HG02610 (cell line): ENCODE measurements around the gene INTS1.
A peak's percentile ranks its signal among the peaks of the same experiment; 100 is the strongest.

Experiments used
- ATAC-seq: cut with Tn5 transposase; IDR thresholded peaks from one replicate; pipeline ENCODE4 v1.9.1; 2021; ENCODE audit warnings: mild to moderate bottlenecking, moderate library complexity; ENCODE audit not compliant: unreplicated experiment

The INTS1 gene

GRCh38 chr7:1470901-1471300, 33.3 kb downstream of the INTS1 start:
- ATAC-seq: no peak

GRCh38 chr7:1468643-1469298, 35.4 kb downstream of the INTS1 start:
- ATAC-seq: no peak

- no peak for ATAC-seq
These were observed 36.0 kb downstream of the INTS1 start for GRCh38 chr7:1468203-1468602.

GRCh38 chr7:1466524-1467271, 37.5 kb downstream of the INTS1 start:
- no peak for ATAC-seq

GRCh38 chr7:1464694-1465093, 39.5 kb downstream of the INTS1 start:
- ATAC-seq: no peak

- ATAC-seq: no peak
These were observed 40.4 kb downstream of the INTS1 start for GRCh38 chr7:1463676-1464223.

GRCh38 chr7:1461646-1462375, 42.4 kb downstream of the INTS1 start:
- no peak for ATAC-seq

- ATAC-seq: no peak
These were observed 43.2 kb downstream of the INTS1 start for GRCh38 chr7:1460821-1461645.

GRCh38 chr7:1459920-1460820, 44.0 kb downstream of the INTS1 start:
- no peak for ATAC-seq

- ATAC-seq: peak; percentile 91
These were observed 44.7 kb downstream of the INTS1 start for GRCh38 chr7:1459512-1459892.

GRCh38 chr7:1458683-1459511, 45.3 kb downstream of the INTS1 start, which contains the start of gene MICALL2:
TSS of gene MICALL2 (minus strand) at chr7:1459470. CDS start at chr7:1459326, 144 bp downstream.
- peak; percentile 20 for ATAC-seq

GRCh38 chr7:1457949-1458682, 46.1 kb downstream of the INTS1 start:
- ATAC-seq: no peak

- ATAC-seq: no peak
These were observed 46.9 kb downstream of the INTS1 start for GRCh38 chr7:1457059-1457948.

- no peak for ATAC-seq
These were observed 48.2 kb downstream of the INTS1 start for GRCh38 chr7:1455955-1456354.

- no peak for ATAC-seq
These were observed 48.8 kb downstream of the INTS1 start for GRCh38 chr7:1455241-1455939.

GRCh38 chr7:1454542-1454941, 49.6 kb downstream of the INTS1 start:
- ATAC-seq: no peak
